Chondrocyte (in vitro differentiated cells): ENCODE data around the gene FILIP1L. TPM values are rescaled to one million over a fixed set of nuclear protein-coding genes. Genes with fewer than 3 reads are reported as not detected.

Source experiments
- DNase-seq: peaks from one replicate; pipeline ENCODE4 v3.0.0; 2021; ENCODE audit warnings: mixed read lengths, low spot score
- H3K27ac Mint-ChIP-seq: one replicate; pipeline ENCODE4 v1.8.0; 2021; ENCODE audit warnings: mild to moderate bottlenecking, moderate library complexity, mixed read lengths; ENCODE audit not compliant: unreplicated experiment
- H3K27me3 Mint-ChIP-seq: 2 replicates; pipeline ENCODE4 v1.8.0; 2021; ENCODE audit warnings: low read depth, mixed read lengths
- H3K36me3 Mint-ChIP-seq: 2 replicates; pipeline ENCODE4 v1.8.0; 2021; ENCODE audit warnings: low read depth, mixed read lengths
- H3K4me1 Mint-ChIP-seq: 2 replicates; pipeline ENCODE4 v1.8.0; 2021; ENCODE audit warnings: low read depth, mild to moderate bottlenecking, mixed read lengths
- H3K4me3 Mint-ChIP-seq: one replicate; pipeline ENCODE4 v1.8.0; 2021; ENCODE audit warnings: mild to moderate bottlenecking, moderate library complexity, mixed read lengths; ENCODE audit not compliant: unreplicated experiment
- H3K9me3 Mint-ChIP-seq: 2 replicates; pipeline ENCODE4 v1.8.0; 2021; ENCODE audit warnings: low read depth, mixed read lengths
- CTCF ChIP-seq: fragments of 200-600 bp; sonication (generic); IDR thresholded peaks from 2 replicates; pipeline ENCODE4 v1.5.0; 2021; ENCODE audit warnings: antibody characterized with exemption, mild to moderate bottlenecking, moderate library complexity
- total RNA-seq: library from RNA; stranded (reverse); gene quantifications from 3 replicates; pipeline ENCODE4 v1.2.1, GENCODE V29; 2021

The FILIP1L gene
- total RNA-seq, 1 donor from 2014 or later = 122 TPM

DNA sequence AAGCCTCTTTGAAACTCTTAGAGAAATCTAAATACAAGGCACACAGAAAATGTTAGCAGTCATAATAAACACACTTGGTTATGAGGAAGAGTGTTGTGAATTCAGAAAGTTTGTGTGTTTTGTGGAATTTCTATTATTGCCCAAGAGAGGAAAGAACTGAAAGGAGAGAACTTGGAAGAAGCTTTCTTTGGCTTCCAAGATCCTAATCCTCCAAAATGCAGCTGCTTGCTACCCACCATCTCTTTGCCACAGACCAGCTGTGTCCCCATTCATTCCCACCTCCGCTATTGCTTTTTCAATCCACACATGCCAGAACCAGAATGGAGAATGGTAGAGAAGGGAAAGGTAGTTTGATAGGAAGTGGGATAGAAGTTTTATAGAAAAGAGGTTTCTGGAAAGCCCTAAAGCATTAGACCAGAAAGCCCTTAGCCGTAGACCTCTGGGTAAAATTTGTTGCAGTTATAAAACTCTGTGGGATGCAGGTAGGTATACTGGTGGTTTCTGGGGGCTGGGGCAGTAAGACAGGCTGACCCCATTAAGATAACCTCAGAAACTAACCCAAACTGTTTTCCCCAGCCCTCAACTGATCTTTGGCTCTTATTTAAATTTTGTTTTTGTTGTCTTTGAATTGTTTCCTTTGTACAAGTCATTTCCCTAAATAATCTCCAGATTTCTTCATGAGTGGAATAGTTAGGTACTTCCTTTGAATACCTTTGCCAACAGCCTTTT is 108.5 kb downstream of the FILIP1L start:
- Mint-ChIP-seq H3K27ac (peak overlapping the region; percentile 3), H3K4me3 (no peak overlapping the region), H3K9me3 (no peaks in the 10 kb centered on the region), H3K4me1 (peaks cover 68% of the 10 kb centered on the region), H3K27me3 (no peaks in the 10 kb centered on the region), H3K36me3 (no peaks in the 10 kb centered on the region)
- no peak for TF ChIP-seq CTCF
- DNase-seq = no peak

DNA sequence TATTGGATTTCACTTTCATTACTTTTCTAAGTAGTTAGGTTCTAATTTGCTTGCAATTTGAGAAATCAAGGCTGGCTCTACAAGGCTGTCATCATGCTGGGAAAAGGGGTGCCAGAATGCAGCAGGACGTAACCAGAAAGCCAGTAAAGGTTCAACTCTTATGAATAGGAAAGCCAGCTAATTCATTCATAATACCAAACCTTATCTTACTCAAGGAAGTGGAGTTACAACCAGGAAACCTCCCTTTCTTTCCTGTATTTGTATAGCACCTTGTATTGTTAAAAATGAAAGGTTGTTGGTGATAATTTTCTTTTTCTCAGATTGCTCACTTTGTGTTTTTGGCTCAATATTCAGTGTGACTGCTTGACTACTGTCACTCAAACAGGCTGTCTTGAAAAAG is 109.4 kb downstream of the FILIP1L start:
- DNase-seq = no peak
- no peak for TF ChIP-seq CTCF
- Mint-ChIP-seq H3K4me1 (peaks cover 62% of the 10 kb centered on the region), H3K9me3 (no peaks in the 10 kb centered on the region), H3K27ac (no peak overlapping the region), H3K27me3 (no peaks in the 10 kb centered on the region), H3K36me3 (no peaks in the 10 kb centered on the region), H3K4me3 (no peak overlapping the region)

DNA sequence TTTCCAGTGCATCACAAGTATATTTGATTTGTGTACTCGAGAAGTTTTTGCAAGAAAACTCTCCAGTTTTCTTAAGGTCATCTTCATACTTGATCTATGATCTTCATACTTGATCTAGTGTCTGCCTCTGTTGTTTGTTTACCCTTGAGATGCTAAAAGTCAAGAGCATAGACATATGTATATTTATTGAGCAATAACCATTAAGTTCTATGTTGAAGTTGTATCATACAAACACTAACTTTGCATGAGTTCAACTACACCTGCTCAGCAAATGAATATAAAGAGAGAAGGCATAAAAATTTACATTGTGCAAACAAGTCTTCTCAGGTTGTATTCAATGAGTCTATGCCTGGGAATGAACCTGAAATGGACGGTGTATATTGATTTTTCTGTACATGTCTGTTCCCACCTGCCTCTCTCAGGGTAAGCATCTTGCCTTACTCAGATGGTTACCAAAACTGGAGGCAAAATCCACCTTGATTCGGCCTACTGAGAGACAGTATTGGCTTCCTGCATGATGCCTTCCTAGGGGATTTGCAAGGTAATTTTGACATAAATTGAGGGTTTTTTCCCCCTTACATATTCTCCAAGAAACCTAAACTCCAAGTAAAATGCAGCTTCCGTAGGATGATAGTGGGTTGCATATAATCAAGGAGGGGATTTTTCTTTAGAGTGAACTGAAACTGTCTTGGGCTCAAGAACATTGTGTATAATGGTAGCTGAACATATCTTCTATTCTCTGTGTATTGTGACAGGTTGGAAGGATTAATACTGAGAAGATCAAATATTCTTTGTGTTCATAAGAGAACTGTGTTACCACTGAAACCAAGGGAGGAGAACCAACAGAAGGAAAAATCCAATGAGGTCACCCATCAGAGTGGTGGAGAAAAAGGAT is 110.4 kb downstream of the FILIP1L start:
- no peaks in the 10 kb centered on the region for H3K9me3 Mint-ChIP-seq
- no peak overlapping the region for H3K27ac Mint-ChIP-seq
- H3K4me1 Mint-ChIP-seq = peaks cover 52% of the 10 kb centered on the region
- H3K4me3 Mint-ChIP-seq = no peak overlapping the region
- no peaks in the 10 kb centered on the region for H3K36me3 Mint-ChIP-seq
- H3K27me3 Mint-ChIP-seq = no peaks in the 10 kb centered on the region
- no peak for DNase-seq
- no peak for TF ChIP-seq CTCF

DNA sequence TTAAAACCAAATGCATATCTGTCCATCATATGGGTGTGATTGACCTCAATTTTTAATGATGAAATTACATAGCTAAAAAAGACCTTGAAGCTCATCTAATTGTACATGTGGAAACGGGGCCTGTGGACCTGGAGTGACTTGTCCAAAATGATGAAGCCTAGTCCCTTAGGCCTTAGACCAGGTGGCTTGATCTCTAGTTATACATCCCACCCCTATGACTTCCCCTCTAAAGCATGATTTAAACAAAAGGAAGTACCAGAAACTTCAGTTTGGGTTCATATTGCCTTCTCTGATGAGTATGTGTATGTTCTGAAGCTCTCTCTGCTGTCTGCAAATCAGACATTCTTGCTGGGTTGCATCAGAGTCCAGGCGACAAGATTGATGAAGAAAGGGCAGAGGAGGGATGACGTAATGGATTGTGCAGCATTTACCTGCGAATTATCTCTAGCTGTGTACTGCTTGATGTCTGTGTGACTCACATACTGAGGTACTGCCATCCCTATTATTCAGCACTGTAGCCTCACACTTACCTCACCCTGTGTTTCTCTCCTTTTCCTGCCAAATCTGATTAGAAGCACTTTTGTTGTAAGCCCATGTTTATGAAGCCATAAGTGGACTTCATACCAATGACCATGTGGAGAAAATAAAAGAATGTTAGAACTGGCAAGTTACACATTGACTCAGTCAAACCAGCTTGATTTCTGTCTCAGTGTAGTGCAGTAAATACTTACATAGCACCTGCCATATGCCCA is 111.5 kb downstream of the FILIP1L start:
- TF ChIP-seq CTCF = no peak
- DNase-seq = no peak
- Mint-ChIP-seq H3K27ac (peak overlapping the region; percentile 57), H3K4me1 (peaks cover 43% of the 10 kb centered on the region), H3K36me3 (no peaks in the 10 kb centered on the region), H3K4me3 (no peak overlapping the region), H3K27me3 (no peaks in the 10 kb centered on the region), H3K9me3 (no peaks in the 10 kb centered on the region)
